GM23248 (cell line): ENCODE data around the gene PRRT2. TPM values are rescaled to one million over a fixed set of nuclear protein-coding genes. Genes with fewer than 3 reads are reported as not detected.
A peak's percentile ranks its signal among the peaks of the same experiment; 100 is the strongest.

Experiments
- DNase-seq: peaks from one replicate; pipeline ENCODE4 v3.0.0-alpha.2; 2015
- H2AFZ ChIP-seq: fragments of 200-600 bp; sonication (generic); 2 replicates; pipeline ENCODE4 v1.6.1; 2016; ENCODE audit warnings: antibody characterized with exemption
- H3F3A ChIP-seq: fragments of 200-600 bp; sonication (generic); 2 replicates; pipeline ENCODE4 v1.6.1; 2016; ENCODE audit warnings: mild to moderate bottlenecking, antibody characterized with exemption, mixed run types; ENCODE audit not compliant: insufficient read depth
- H3K27ac ChIP-seq: fragments of 200-600 bp; sonication (generic); 2 replicates; pipeline ENCODE4 v1.5.1; 2016; ENCODE audit warnings: mild to moderate bottlenecking
- H3K27me3 ChIP-seq: fragments of 200-600 bp; sonication (generic); replicated peaks from 2 replicates; pipeline ENCODE4 v1.6.1; 2016; ENCODE audit warnings: mild to moderate bottlenecking; ENCODE audit not compliant: insufficient read depth
- H3K36me3 ChIP-seq: fragments of 200-600 bp; sonication (generic); 2 replicates; pipeline ENCODE4 v1.6.1; 2016; ENCODE audit warnings: low read depth, mild to moderate bottlenecking
- H3K4me1 ChIP-seq: fragments of 200-600 bp; sonication (generic); 2 replicates; pipeline ENCODE4 v1.6.1; 2016; ENCODE audit warnings: mild to moderate bottlenecking; ENCODE audit not compliant: insufficient read depth
- H3K4me2 ChIP-seq: fragments of 200-600 bp; sonication (generic); one replicate; pipeline ENCODE4 v1.6.1; 2016; ENCODE audit warnings: mild to moderate bottlenecking; ENCODE audit not compliant: unreplicated experiment
- H3K4me3 ChIP-seq: fragments of 200-600 bp; sonication (generic); 2 replicates; pipeline ENCODE4 v1.5.1; 2016; ENCODE audit warnings: mild to moderate bottlenecking
- H3K79me2 ChIP-seq: fragments of 200-600 bp; sonication (generic); 2 replicates; pipeline ENCODE4 v1.6.1; 2016; ENCODE audit warnings: mild to moderate bottlenecking; ENCODE audit not compliant: insufficient read depth
- H3K9ac ChIP-seq: fragments of 200-600 bp; sonication (generic); 2 replicates; pipeline ENCODE4 v1.6.1; 2016; ENCODE audit warnings: mild to moderate bottlenecking
- H3K9me2 ChIP-seq: fragments of 200-600 bp; sonication (generic); 2 replicates; pipeline ENCODE4 v1.6.1; 2016; ENCODE audit warnings: mixed run types, mild to moderate bottlenecking, moderate library complexity; ENCODE audit not compliant: insufficient read depth
- H3K9me3 ChIP-seq: fragments of 200-600 bp; sonication (generic); one replicate; pipeline ENCODE4 v1.6.1; 2017; ENCODE audit warnings: low read depth
- H4K20me1 ChIP-seq: fragments of 200-600 bp; sonication (generic); 2 replicates; pipeline ENCODE4 v1.6.0; 2016; ENCODE audit not compliant: insufficient read depth
- EZH2 ChIP-seq: fragments of 200-600 bp; sonication (generic); IDR thresholded peaks from 2 replicates; pipeline ENCODE4 v1.6.1; 2018; ENCODE audit warnings: antibody characterized with exemption, mild to moderate bottlenecking; ENCODE audit not compliant: insufficient read depth, poor library complexity, severe bottlenecking
- EZH2phosphoT487 ChIP-seq: fragments of 200-600 bp; sonication (generic); IDR thresholded peaks from 2 replicates; pipeline ENCODE4 v1.6.1; 2018; ENCODE audit warnings: antibody characterized with exemption, moderate library complexity, mild to moderate bottlenecking, low read depth; ENCODE audit not compliant: insufficient read depth
- WGBS, 2 experiments: methylation state at CpG; one replicate each; pipeline ENCODE4 v1.1.6; 2015 to 2017; ENCODE audit warnings: low lambda C conversion rate in 2 of 2, low coverage in 1 of 2; ENCODE audit errors: missing lambda C conversion rate in 2 of 2; 5-methylcytosine and 5-hydroxymethylcytosine counted together
- in situ Hi-C: fragments of 300-500 bp; cut with MboI; formaldehyde crosslinking; loops from 2 replicates; pipeline ENCODE4 v1.15.0; 2020
- polyA plus RNA-seq: library from polyadenylated mRNA; unstranded; fragments of >200 nt; fragmentation: Nextera tagmentation; extraction: Ambion mirVana; gene quantifications from 2 replicates; pipeline ENCODE4 v1.2.1, GENCODE V29; 2016
- total RNA-seq: library from RNA; depleted of rRNA; stranded (reverse); fragments of >200 nt; shearing (Covaris generic); gene quantifications from 2 replicates; pipeline ENCODE4 v1.2.3, GENCODE V29; 2014

Gene PRRT2
- total and polyA plus RNA-seq, 2 experiments from 2014 or later = 0.43 to 2.1 TPM

- Histone ChIP-seq H2AFZ (peak overlapping the region; percentile 34), H3K4me3 (peak overlapping the region; percentile 70), H3K36me3 (no peaks in the 10 kb centered on the region), H3K27ac (peak overlapping the region; percentile 75), H3F3A (peaks cover 30% of the 10 kb centered on the region), H3K9me3 (no peaks in the 10 kb centered on the region), H3K9ac (peak overlapping the region; percentile 82), H3K4me1 (peaks cover 18% of the 10 kb centered on the region), H3K79me2 (peaks cover 22% of the 10 kb centered on the region), H3K27me3 (no peaks in the 10 kb centered on the region), H3K9me2 (no peaks in the 10 kb centered on the region), H4K20me1 (no peaks in the 10 kb centered on the region), H3K4me2 (peak overlapping the region; percentile 54)
- in situ Hi-C loops = no loop called here
- DNase-seq = peak; percentile 99
- WGBS, 2 experiments = 1% methylated on average over 22 to 90 of the region's 103 CpGs
- TF ChIP-seq EZH2 = no peak
- no peak for TF ChIP-seq EZH2phosphoT487
Measured at GRCh38 chr16:29805232-29806098, 6.5 kb upstream of the PRRT2 start.

DNA sequence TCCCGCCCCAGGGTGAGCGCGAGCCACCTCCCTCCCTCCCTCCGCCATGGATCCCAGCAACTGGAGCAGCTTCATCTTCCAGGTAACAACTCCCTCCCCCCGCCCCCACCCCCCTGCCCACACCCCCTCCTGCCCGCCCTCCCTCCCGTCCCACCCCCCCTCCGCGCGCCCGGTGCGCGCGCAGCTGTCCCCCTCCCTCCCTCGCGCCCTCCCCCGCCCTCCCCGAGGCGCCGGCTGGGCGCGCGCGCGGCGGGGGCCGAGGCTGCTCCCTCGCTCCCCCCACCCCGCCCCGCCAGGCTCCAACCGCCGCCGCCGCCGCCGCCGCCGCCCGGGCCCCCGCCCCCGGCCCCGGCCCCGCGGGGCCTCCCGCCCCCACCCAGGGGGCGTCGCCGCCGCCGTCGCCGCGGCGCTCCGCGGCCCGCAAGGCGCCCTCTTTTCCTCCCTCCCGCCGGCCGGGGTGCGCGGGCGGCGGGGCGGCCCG is 5.9 kb upstream of the PRRT2 start, which contains the start of gene MAZ:
TSS of gene MAZ (plus strand) at position 431 of the 481 bp plus-strand sequence. CDS start 173 bp downstream, outside the sequence.
- Histone ChIP-seq H3K4me1 (peaks cover 23% of the 10 kb centered on the region), H3K9ac (peak within 1 kb of the TSS; percentile 86), H4K20me1 (no peaks in the 10 kb centered on the region), H3F3A (peaks cover 35% of the 10 kb centered on the region), H3K4me3 (peak within 1 kb of the TSS; percentile 80), H3K79me2 (peaks cover 22% of the 10 kb centered on the region), H2AFZ (no peak within 1 kb of the TSS), H3K27ac (peak within 1 kb of the TSS; percentile 75), H3K4me2 (peak within 1 kb of the TSS; percentile 84), H3K36me3 (no peaks in the 10 kb centered on the region), H3K9me3 (no peaks in the 10 kb centered on the region), H3K27me3 (no peaks in the 10 kb centered on the region), H3K9me2 (no peaks in the 10 kb centered on the region)
- in situ Hi-C loops = no loop called here
- DNase-seq = no peak
- TF ChIP-seq EZH2phosphoT487 (no peak), EZH2 (no peak)
- WGBS, 2 experiments = 2% methylated on average over 53 of the region's 67 CpGs; no CpG with 5 or more reads in 1 of the 2 experiments

GRCh38 chr16:29806641-29807425 is 5.2 kb upstream of the PRRT2 start:
- peaks cover 35% of the 10 kb centered on the region for H3F3A ChIP-seq
- peak overlapping the region; percentile 75 for H3K27ac ChIP-seq
- H3K9me3 ChIP-seq = no peaks in the 10 kb centered on the region
- in situ Hi-C loops = no loop called here
- no peaks in the 10 kb centered on the region for H3K9me2 ChIP-seq
- H3K79me2 ChIP-seq = peaks cover 22% of the 10 kb centered on the region
- no peaks in the 10 kb centered on the region for H3K27me3 ChIP-seq
- peak overlapping the region; percentile 86 for H3K9ac ChIP-seq
- no peak overlapping the region for H2AFZ ChIP-seq
- TF ChIP-seq EZH2phosphoT487 (no peak), EZH2 (no peak)
- no peaks in the 10 kb centered on the region for H4K20me1 ChIP-seq
- no peaks in the 10 kb centered on the region for H3K36me3 ChIP-seq
- peak overlapping the region; percentile 80 for H3K4me3 ChIP-seq
- H3K4me2 ChIP-seq = peak overlapping the region; percentile 84
- H3K4me1 ChIP-seq = peaks cover 27% of the 10 kb centered on the region
- peak; percentile 57 for DNase-seq
- WGBS, 2 experiments = 0% methylated on average over 11 to 48 of the region's 99 CpGs

DNA sequence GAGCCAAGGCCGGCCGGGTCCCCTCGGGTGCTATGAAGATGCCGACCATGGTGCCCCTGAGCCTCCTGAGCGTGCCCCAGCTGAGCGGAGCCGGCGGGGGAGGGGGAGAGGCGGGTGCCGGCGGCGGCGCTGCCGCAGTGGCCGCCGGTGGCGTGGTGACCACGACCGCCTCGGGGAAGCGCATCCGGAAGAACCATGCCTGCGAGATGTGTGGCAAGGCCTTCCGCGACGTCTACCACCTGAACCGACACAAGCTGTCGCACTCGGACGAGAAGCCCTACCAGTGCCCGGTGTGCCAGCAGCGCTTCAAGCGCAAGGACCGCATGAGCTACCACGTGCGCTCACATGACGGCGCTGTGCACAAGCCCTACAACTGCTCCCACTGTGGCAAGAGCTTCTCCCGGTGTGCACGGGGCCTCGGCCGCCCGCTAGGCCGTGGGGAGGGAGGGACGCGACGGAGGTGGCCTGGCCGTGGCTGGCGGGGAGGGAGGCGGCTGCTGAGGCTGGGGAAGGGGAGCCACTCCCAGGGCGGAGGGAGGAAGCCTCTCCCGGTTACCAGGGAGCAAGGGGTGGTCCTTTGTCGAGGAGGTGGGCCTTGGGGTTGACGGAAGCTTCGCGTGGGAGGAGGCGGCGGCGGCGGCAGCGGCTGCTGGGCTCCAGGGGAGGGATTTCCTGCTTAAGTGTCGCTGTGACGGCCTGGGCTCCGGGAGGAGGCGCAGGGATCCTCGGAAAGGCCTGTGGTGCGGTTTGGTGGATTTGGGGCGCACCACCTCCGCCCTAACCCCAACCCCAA is 4.4 kb upstream of the PRRT2 start:
- TF ChIP-seq EZH2phosphoT487 = no peak
- no peak for TF ChIP-seq EZH2
- WGBS, 2 experiments = 1 to 2% methylated on average over 37 to 63 of the region's 69 CpGs
- Histone ChIP-seq H3K4me1 (peaks cover 27% of the 10 kb centered on the region), H3K4me2 (peak overlapping the region; percentile 84), H3K4me3 (peak overlapping the region; percentile 80), H3K79me2 (peaks cover 22% of the 10 kb centered on the region), H4K20me1 (no peaks in the 10 kb centered on the region), H3K27me3 (no peaks in the 10 kb centered on the region), H3K9me3 (no peaks in the 10 kb centered on the region), H3K9me2 (no peaks in the 10 kb centered on the region), H3K9ac (peak overlapping the region; percentile 86), H3K36me3 (no peaks in the 10 kb centered on the region), H3K27ac (peak overlapping the region; percentile 68), H3F3A (peaks cover 35% of the 10 kb centered on the region), H2AFZ (no peak overlapping the region)
- in situ Hi-C loops = no loop called here
- DNase-seq = peak; percentile 96
